H1 (cell line): ENCODE measurements around the gene OXTR. TPM values are rescaled to one million over a fixed set of nuclear protein-coding genes. Genes with fewer than 3 reads are reported as not detected.

Experiments used
- CTCF ChIA-PET: fragments of 300-600 bp; sonication (Branson Sonifier 250); formaldehyde crosslinking; loops from one replicate; lab custom pipeline; 2021; ENCODE audit not compliant: partially characterized antibody; lab: Charles Lee
- POLR2A ChIA-PET: fragments of 300-600 bp; sonication (Branson Sonifier 250); formaldehyde crosslinking; loops from one replicate; lab custom pipeline; 2021; ENCODE audit warnings: inconsistent platforms; ENCODE audit not compliant: partially characterized antibody; lab: Charles Lee
- DNase-seq, 2 experiments: peaks; one replicate each; pipeline versions ENCODE4 v3.0.0 to v3.0.0-alpha.2; 2010 to 2022; ENCODE audit warnings: low spot score in 2 of 2, low read depth in 1 of 2, mixed read lengths in 1 of 2
- FAIRE-seq: peaks from 2 replicates; lab custom pipeline; 2011; peaks lifted over from hg19 to GRCh38; lab: Jason Lieb, UNC
- H2AFZ ChIP-seq: 2 replicates; pipeline ENCODE4 v1.8.1; 2012; ENCODE audit warnings: low read length, inconsistent platforms
- H2AK5ac ChIP-seq: 2 replicates; pipeline ENCODE4 v1.6.1; 2013; ENCODE audit warnings: low read depth, low read length
- H2BK120ac ChIP-seq: replicated peaks from 2 replicates; pipeline ENCODE3; 2013; ENCODE audit warnings: low read depth, low read length, inconsistent platforms
- H2BK12ac ChIP-seq: 2 replicates; pipeline ENCODE4 v1.6.1; 2013; ENCODE audit warnings: low read depth, low read length
- H2BK15ac ChIP-seq: 2 replicates; pipeline ENCODE4 v1.6.1; 2013; ENCODE audit warnings: low read length
- H2BK20ac ChIP-seq: 2 replicates; pipeline ENCODE4 v1.6.1; 2013; ENCODE audit warnings: low read length
- H2BK5ac ChIP-seq: 2 replicates; pipeline ENCODE4 v1.6.1; 2013; ENCODE audit warnings: low read depth, low read length
- H3K14ac ChIP-seq: 2 replicates; pipeline ENCODE4 v1.6.1; 2013; ENCODE audit warnings: inconsistent platforms; ENCODE audit not compliant: insufficient read length
- H3K18ac ChIP-seq: 2 replicates; pipeline ENCODE4 v1.6.1; 2013; ENCODE audit warnings: low read length; ENCODE audit errors: extremely low read depth
- H3K23ac ChIP-seq: 2 replicates; pipeline ENCODE4 v1.6.1; 2013; ENCODE audit warnings: inconsistent platforms; ENCODE audit not compliant: insufficient read length
- H3K23me2 ChIP-seq: 2 replicates; pipeline ENCODE4 v1.6.1; 2013; ENCODE audit warnings: low read depth, low read length
- H3K27ac ChIP-seq: 2 replicates; pipeline ENCODE4 v1.6.1; 2011; ENCODE audit warnings: low read depth, low read length, inconsistent platforms
- H3K27me3 ChIP-seq, 4 experiments: replicated peaks in 1 of 4; 1 replicate in 1 of 4; 2 replicates in 3 of 4; pipeline versions ENCODE4 v1.6.1 to v1.8.1; 2011 to 2013; ENCODE audit warnings: low read length in 3 of 4, mild to moderate bottlenecking in 3 of 4, inconsistent platforms in 2 of 4, mixed read lengths in 2 of 4, moderate library complexity in 1 of 4; ENCODE audit not compliant: control insufficient read depth in 3 of 4, insufficient read depth in 3 of 4; ENCODE audit errors: extremely low read depth in 1 of 4
- H3K36me3 ChIP-seq, 4 experiments: 2 replicates each; pipeline versions ENCODE4 v1.6.1 to v1.8.1; 2011 to 2013; ENCODE audit warnings: mild to moderate bottlenecking in 4 of 4, low read length in 3 of 4, moderate library complexity in 2 of 4, control low read depth in 1 of 4, inconsistent platforms in 1 of 4; ENCODE audit not compliant: insufficient read depth in 4 of 4, control insufficient read depth in 2 of 4
- H3K4ac ChIP-seq: replicated peaks from 2 replicates; pipeline ENCODE3; 2013; ENCODE audit warnings: low read length, low read depth, mixed read lengths, inconsistent platforms; ENCODE audit not compliant: insufficient read length
- H3K4me1 ChIP-seq, 4 experiments: replicated peaks in 1 of 4; 1 replicate in 1 of 4; 2 replicates in 3 of 4; pipeline versions ENCODE4 v1.6.1 to v1.8.1; 2011 to 2013; ENCODE audit warnings: low read length in 3 of 4, inconsistent platforms in 2 of 4, mixed read lengths in 1 of 4; ENCODE audit not compliant: insufficient read depth in 4 of 4, control insufficient read depth in 3 of 4
- H3K4me2 ChIP-seq, 2 experiments: 2 replicates each; pipeline versions ENCODE4 v1.6.1 to v1.8.1; 2011 to 2013; ENCODE audit warnings: low read depth in 2 of 2, low read length in 2 of 2, control low read depth in 1 of 2, inconsistent platforms in 1 of 2, mild to moderate bottlenecking in 1 of 2; ENCODE audit not compliant: insufficient read depth in 1 of 2
- H3K4me3 ChIP-seq, 4 experiments: fragments of 200-600, 300-600 bp in 1 of 4; sonication (generic), shearing (Covaris generic), sonication (Bioruptor Twin) in 1 of 4; 2 replicates each; pipeline versions ENCODE4 v1.5.1 to v1.8.1; 2011 to 2016; ENCODE audit warnings: low read length in 4 of 4, low read depth in 3 of 4, control low read depth in 2 of 4, inconsistent platforms in 2 of 4, mild to moderate bottlenecking in 2 of 4, mixed read lengths in 1 of 4, moderate library complexity in 1 of 4; ENCODE audit not compliant: insufficient read depth in 2 of 4; ENCODE audit errors: extremely low read depth in 1 of 4
- H3K56ac ChIP-seq: replicated peaks from 2 replicates; pipeline ENCODE3; 2013; ENCODE audit warnings: low read depth, mild to moderate bottlenecking, mixed read lengths, low read length, inconsistent platforms; ENCODE audit not compliant: insufficient read length
- H3K79me1 ChIP-seq: 2 replicates; pipeline ENCODE4 v1.6.1; 2013; ENCODE audit warnings: low read depth, low read length, control low read depth
- H3K79me2 ChIP-seq, 2 experiments: 2 replicates each; pipeline versions ENCODE4 v1.6.1 to v1.8.1; 2012 to 2013; ENCODE audit warnings: low read length in 2 of 2, mild to moderate bottlenecking in 2 of 2, inconsistent platforms in 1 of 2; ENCODE audit not compliant: insufficient read depth in 2 of 2, control insufficient read depth in 1 of 2
- H3K9ac ChIP-seq, 4 experiments: replicated peaks in 1 of 4; 1 replicate in 1 of 4; 2 replicates in 3 of 4; pipeline versions ENCODE4 v1.6.1 to v1.8.1; 2011 to 2013; ENCODE audit warnings: low read depth in 3 of 4, low read length in 3 of 4, control low read depth in 2 of 4, mild to moderate bottlenecking in 2 of 4, moderate library complexity in 2 of 4, inconsistent platforms in 1 of 4; ENCODE audit errors: extremely low read depth in 1 of 4
- H3K9me3 ChIP-seq, 2 experiments: 2 replicates each; pipeline versions ENCODE4 v1.6.1 to v1.8.1; 2012 to 2013; ENCODE audit warnings: mild to moderate bottlenecking in 2 of 2, moderate library complexity in 2 of 2, control low read depth in 1 of 2, inconsistent platforms in 1 of 2, low read depth in 1 of 2, low read length in 1 of 2, mixed read lengths in 1 of 2; ENCODE audit not compliant: insufficient read depth in 2 of 2
- H4K20me1 ChIP-seq, 2 experiments: replicated peaks in 1 of 2; 2 replicates each; pipeline versions ENCODE3 to v1.8.1; 2011 to 2013; ENCODE audit warnings: inconsistent platforms in 2 of 2, low read length in 2 of 2, mild to moderate bottlenecking in 1 of 2; ENCODE audit not compliant: insufficient read depth in 2 of 2, control insufficient read depth in 1 of 2
- H4K5ac ChIP-seq: 2 replicates; pipeline ENCODE4 v1.6.1; 2013; ENCODE audit warnings: low read length, low read depth, mixed read lengths, inconsistent platforms; ENCODE audit not compliant: insufficient read length
- H4K8ac ChIP-seq: 2 replicates; pipeline ENCODE4 v1.8.0; 2013; ENCODE audit warnings: mild to moderate bottlenecking, moderate library complexity, low read length, inconsistent platforms; ENCODE audit not compliant: insufficient read depth; ENCODE audit errors: extremely low read depth
- H4K91ac ChIP-seq: replicated peaks from 2 replicates; pipeline ENCODE3; 2013; ENCODE audit warnings: low read length, mixed read lengths, inconsistent platforms; ENCODE audit not compliant: insufficient read length
- SIRT6 ChIP-seq: IDR thresholded peaks from one replicate; pipeline ENCODE4 v1.7.1; 2012; ENCODE audit warnings: low read length, inconsistent platforms
- TAF1 ChIP-seq: IDR thresholded peaks from 2 replicates; pipeline ENCODE4 v1.6.1; 2011; ENCODE audit warnings: mild to moderate bottlenecking, low read depth, low read length
- WGBS, 2 experiments: shearing (Covaris generic) in 1 of 2; methylation state at CpG; one replicate each; pipeline versions ENCODE4 v1.1.6 to v1.1.7; 2013 to 2015; ENCODE audit warnings: low lambda C conversion rate in 2 of 2, mixed read lengths in 2 of 2, inconsistent platforms in 1 of 2, low coverage in 1 of 2, missing lambda C conversion rate in 1 of 2; ENCODE audit not compliant: insufficient replicate concordance in 2 of 2, insufficient coverage in 1 of 2, insufficient read length in 1 of 2; ENCODE audit errors: extremely low coverage in 1 of 2, missing lambda C conversion rate in 1 of 2; 5-methylcytosine and 5-hydroxymethylcytosine counted together
- polyA plus RNA-seq, 7 experiments: library from polyadenylated mRNA; depleted of rRNA in 3 of 7; stranded (reverse) in 5 of 7; unstranded in 2 of 7; fragments of >200 nt in 5 of 7; fragments of 200-250 nt in 2 of 7; gene quantifications; 1 replicate in 5 of 7; 2 replicates in 1 of 7; 4 replicates in 1 of 7; pipeline versions ENCODE4 v1.2.1 to v1.2.3, GENCODE V29; 2011 to 2013; ENCODE audit warnings: missing spikeins in 2 of 7, mixed read lengths in 2 of 7
- total RNA-seq: library from RNA; stranded (reverse); fragmentation: NEBNext Ultra II Directional; extraction: Animal tissue kit (Norgen Biotek cat#: 25700); gene quantifications from 2 replicates; pipeline ENCODE4 v1.2.1, GENCODE V29; 2021
- TF ChIP-seq, protein P1 (sequence below): IDR thresholded peaks from 2 replicates; pipeline ENCODE4 v1.6.1; 2012; ENCODE audit warnings: inconsistent platforms

The OXTR gene
- total and polyA plus RNA-seq, 2 of the 8 experiments (the other 6 are each of a cell fraction or from before 2014, with no cell fraction given), result 0.77 to 2.3 TPM

- Histone ChIP-seq H2AK5ac (no peak overlapping the region), H3K18ac (no peak overlapping the region), H2BK15ac (no peak overlapping the region), H3K4me3 (no peak overlapping the region), H2BK20ac (no peak overlapping the region), H3K27me3 (no peaks in the 10 kb centered on the region), H2BK5ac (no peak overlapping the region), H3K23ac (no peak overlapping the region), H3K56ac (no peak overlapping the region), H3K4me2 (no peak overlapping the region), H3K36me3 (no peaks in the 10 kb centered on the region), H3K23me2 (no peaks in the 10 kb centered on the region), H3K4ac (no peak overlapping the region), H3K79me2 (no peaks in the 10 kb centered on the region), H2AFZ (no peak overlapping the region), H4K20me1 (peaks cover 0 to 1% of the 10 kb centered on the region in 2 experiments), H3K9ac (no peak overlapping the region), H3K14ac (no peak overlapping the region), H3K4me1 (peaks cover 0 to 4% (median 0%) of the 10 kb centered on the region in 4 experiments; a peak in 1 of 7 replicates), H4K8ac (no peak overlapping the region), H2BK120ac (no peak overlapping the region), H3K27ac (no peak overlapping the region), H2BK12ac (no peak overlapping the region), H3K9me3 (no peaks in the 10 kb centered on the region), H4K91ac (no peak overlapping the region), H3K79me1 (no peaks in the 10 kb centered on the region; the same call in 1 of the 2 replicates), H4K5ac (no peak overlapping the region)
- FAIRE-seq (no peak), DNase-seq (no peak)
- WGBS, 2 experiments, result 89% methylated on average over 5 of the region's 5 CpGs; no CpG with 5 or more reads in 1 of the 2 experiments
- ChIA-PET CTCF (interaction anchor here (0.9 to 1.8 kb wide), 7 partner anchors 8 to 114 kb away, joined by 3 to 8 read pairs (median 3); partner anchors contain the start of gene OXTR), POLR2A (no interaction called here)
- TF ChIP-seq, protein P1, sequence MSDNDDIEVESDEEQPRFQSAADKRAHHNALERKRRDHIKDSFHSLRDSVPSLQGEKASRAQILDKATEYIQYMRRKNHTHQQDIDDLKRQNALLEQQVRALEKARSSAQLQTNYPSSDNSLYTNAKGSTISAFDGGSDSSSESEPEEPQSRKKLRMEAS, result no peak
- TF ChIP-seq TAF1, result no peak
- TF ChIP-seq SIRT6, result no peak
Observed at GRCh38 chr3:8777201-8777977, 8.0 kb upstream of the OXTR start.
